HG02642 (cell line): ENCODE measurements around the gene NRXN2.

Experiments used
- ATAC-seq: cut with Tn5 transposase; IDR thresholded peaks from one replicate; pipeline ENCODE4 v1.9.1; 2021; ENCODE audit warnings: mild to moderate bottlenecking; ENCODE audit not compliant: unreplicated experiment, poor library complexity

The NRXN2 gene

GRCh38 chr11:64745521-64746328, 22.7 kb upstream of the NRXN2 start:
- ATAC-seq: no peak

GRCh38 chr11:64745189-64745520, 22.2 kb upstream of the NRXN2 start:
- no peak for ATAC-seq

DNA sequence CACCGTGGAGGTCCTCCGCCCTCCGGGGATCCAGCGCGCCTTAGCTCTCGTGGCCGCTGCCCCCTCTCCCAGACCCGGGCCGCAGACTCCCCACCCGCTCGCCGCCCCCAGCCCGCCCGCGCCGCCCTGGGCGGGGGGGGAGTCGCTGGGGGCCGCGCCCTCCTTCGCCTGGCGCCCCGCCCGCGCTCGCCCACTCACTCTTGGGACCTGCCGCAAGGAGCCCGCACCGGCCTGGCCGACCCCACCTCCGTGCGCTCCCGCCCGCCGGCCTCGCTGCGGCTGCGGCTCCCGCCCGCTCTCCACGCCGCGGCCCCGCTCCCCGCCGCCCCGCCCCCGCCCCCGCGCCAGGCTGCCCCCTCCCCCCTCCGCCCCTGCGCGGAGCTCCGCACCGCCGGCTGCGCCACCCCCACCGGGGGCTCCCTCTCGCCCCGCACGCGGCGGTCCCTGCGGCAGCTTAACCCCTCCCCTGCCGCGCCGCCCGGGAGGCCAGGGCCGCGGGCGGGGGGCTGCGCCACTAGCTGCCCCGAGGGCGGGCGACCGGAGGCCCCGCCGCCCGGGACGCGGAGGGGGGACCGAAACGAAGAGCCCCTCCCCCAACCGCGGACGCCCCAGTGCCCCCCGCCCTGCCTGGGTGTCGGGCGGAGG, 21.7 kb upstream of the NRXN2 start:
- ATAC-seq: no peak

DNA sequence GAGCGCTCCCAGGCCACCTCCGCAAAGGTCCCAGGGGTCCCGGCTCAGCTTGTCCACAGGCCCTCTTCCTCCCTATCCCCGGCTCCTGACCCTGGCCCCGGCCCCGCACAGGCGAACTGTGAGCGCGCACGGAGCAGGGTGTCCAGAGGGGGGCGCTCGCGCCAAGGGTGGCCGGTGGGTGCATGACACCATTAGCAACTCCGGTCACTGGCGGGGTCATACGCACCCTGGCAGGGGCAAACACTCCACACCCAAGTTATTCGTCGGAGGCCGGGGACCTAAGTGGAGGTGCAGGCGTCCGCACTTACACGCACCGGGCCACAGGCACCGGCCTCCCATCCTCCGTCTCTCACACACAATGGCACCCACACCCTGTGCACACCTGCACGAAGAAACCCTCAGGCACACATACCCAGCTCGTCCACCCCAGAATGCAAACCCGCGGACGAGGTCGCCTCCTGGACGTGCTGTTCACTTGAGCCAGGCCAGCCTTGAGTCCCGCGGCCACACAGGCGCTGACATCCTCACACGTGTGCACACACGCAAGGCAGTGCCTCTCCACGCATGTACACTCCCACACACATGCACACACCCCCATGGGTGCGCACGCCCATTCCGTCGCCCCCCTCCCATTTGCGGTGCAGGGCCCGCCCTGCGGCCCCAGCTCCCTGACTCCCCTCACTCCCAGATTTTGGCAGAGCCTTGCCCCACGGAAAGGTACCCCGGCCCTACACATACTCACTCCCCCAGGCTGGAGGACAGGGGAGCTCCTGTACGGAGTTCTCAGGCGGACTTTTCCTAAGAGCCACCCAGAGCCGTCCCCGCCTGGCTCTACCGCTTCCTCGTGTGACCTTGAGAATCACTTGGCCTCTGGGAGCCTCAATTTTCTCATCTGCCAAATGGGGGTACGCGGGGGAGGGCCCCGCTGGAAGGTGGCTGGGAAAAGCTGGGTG, 20.9 kb upstream of the NRXN2 start, which contains the start of gene RASGRP2:
RASGRP2 (minus strand) TSS at position 552 of the 953 bp plus-strand sequence. CDS start 1,276 bp downstream, outside the sequence.
- no peak for ATAC-seq

GRCh38 chr11:64742889-64743590, 20.0 kb upstream of the NRXN2 start:
- ATAC-seq: peak; percentile 37

DNA sequence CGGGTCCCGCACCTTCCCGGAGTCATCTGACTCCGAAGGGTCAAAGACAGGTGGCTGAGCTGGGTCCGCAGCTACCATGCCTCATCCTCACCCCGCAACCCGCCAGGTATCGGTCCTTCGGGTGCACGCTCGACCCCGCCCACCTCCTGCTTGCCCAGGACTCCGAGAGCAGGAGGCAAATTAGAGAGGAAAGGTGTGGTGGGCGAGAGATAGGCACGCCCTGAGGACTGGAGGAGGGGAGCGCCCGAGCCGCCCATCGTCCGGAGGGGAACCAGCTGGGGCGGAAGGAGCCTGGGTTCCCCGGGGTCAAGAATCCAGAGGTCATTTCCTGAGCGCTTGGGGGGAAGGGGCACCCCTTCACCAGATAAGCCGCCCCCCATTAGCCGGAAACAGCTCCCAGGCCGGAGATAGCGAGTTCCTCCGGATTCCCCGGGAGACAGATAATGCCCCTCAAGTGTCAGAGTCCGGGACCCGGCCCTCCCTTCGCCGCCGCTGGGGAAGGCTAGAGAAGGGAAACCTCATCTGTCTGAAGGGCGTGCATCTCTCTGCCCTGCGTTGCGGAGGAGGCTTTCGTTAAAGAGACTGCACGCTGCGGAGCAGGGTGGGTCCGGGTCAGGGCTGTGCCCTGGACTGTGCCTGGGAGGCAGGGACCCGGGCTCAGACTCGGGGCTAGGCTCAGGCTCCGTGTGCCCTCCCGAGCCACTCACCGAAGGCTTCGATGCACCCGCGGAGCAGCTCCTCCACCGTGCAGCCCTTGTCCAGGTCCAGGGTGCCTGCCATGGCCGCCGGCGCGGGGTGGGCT, 19.3 kb upstream of the NRXN2 start:
- ATAC-seq: peak; percentile 20

- ATAC-seq: no peak
Measured at GRCh38 chr11:64741375-64742086, 18.5 kb upstream of the NRXN2 start.

DNA sequence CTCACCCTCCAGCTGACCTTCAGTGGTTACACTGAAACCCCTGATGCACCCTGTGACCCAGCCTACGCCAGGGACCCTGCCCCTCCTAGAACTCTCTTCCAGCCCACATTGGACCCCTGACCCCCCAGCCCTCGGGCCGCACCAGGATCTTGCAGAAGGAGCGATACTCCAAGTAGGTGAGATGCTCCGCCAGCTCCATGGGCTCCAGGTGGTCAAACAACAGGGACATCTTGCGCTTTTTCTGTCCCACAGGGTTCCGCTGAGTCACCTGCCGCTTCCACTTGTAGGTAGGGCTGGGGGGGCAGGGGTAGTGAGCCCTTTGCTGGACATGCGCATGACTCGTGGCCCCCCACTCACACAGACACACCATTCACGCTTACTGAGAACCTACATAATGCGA, 16.9 kb upstream of the NRXN2 start:
- ATAC-seq: no peak

- no peak for ATAC-seq
Measured at GRCh38 chr11:64736654-64737053, 13.7 kb upstream of the NRXN2 start.

DNA sequence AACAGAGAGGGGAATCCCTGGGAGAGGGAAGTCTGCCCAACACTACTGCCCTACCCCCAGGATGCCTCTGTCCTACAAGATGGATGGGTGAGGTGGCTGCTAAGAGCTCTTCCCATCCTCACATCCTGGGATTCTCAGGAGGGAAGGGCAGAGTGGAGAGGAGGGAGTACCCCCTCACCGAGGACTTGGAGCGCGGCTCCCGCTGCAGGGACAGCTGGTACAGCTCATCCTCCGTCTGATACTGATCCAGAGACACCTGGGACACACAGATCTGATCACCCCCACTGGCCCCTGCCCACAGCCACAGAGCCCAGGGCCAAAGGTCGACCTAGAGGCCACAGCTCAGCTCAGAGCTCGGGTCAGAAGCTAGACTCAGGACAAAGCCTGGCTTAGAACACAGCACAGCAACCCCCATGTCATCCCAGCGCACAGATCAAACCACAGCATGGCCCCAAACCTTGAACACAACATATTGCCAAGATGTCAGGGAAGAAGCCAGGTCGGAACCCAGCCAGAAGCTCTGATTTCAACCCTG, 12.8 kb upstream of the NRXN2 start:
- ATAC-seq: no peak

DNA sequence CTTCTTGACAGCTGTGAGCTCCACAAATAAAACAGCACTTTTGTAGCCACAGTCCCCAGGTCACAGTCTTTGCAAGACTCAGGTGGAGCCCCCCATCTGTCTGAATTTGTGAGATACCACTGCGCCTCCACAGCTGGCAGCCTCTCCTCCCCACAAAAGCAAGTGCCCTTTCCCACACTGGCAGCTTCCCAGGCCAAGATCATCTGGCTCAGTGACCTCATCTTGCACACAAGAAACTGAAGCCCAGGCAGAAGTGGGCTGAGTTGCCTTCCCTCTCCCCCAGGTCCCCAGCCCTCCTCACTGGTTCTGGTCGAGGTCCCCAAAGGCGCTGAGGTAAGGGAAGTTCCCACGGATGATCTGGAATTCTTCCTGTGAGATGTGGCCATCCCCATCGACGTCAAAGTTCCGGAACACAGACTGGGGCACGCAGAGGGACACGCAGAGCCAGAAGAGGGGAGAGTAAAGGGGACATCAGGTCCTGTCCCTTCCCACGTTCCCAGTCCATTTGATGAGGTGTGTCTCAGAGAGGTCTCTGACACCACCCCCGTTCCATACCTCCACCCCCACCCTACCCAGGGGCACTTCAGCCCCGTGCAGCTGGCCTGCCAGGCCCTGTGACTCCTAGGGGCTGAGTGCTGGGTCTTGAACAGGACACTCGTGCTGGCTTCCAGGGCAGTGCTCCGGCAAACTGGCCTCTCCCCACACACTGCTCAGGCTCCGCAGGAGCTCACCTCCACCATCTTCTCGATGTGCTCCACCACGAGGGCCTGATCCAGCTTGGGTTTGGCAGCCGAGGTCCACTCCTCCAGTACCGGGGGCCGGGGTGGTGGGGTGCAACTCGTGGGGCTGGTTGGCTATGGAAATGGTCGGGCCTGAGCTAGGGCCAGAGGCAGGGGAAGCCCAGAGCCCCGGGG, 12.1 kb upstream of the NRXN2 start:
- ATAC-seq: no peak

DNA sequence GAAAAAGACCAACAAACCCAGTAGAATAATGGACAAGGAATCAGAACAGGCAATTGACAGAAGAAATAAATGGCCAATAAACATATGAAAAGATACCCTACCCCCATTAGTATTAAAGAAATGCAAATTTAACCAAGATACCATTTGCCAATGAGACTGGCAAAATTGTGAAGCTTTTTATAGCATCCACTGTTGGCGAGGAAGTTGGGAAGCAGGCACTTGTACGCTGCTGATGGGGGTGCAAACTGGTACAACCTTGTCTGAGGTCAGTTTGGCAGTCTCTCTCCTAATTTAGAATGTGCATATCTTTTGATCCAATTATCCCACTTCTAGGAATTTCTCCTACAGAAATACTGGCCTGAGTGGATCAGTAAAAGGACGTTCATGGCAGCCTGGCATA, 8.6 kb upstream of the NRXN2 start:
- no peak for ATAC-seq

DNA sequence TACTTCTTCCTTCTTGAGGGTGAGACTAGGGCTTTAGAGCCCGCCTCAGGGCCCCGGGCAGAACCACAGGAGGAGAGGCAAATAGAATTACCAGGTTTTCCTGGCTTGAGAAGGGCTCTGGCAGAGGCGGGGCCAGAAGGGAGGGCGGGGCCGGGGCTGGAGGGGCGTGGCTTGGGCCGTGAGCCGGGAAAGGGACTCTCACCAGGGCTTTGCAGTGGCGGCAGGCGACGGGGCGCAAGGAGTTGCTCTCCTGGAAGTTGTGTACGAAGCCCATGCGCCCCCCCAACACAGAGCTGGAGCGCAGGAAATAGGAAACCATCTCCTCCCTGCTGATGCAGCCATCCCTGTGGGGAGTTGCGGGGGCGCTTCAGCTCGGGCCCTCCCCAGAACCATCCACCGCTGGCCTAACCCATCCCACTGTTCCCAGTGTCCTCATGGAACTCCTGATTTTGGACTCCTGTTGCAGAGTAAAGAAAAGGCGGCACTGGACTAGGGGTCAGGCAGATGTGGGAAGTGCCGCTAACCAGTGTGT, 6.9 kb upstream of the NRXN2 start:
- no peak for ATAC-seq

- ATAC-seq: no peak
Measured at GRCh38 chr11:64728757-64729365, 5.9 kb upstream of the NRXN2 start.

DNA sequence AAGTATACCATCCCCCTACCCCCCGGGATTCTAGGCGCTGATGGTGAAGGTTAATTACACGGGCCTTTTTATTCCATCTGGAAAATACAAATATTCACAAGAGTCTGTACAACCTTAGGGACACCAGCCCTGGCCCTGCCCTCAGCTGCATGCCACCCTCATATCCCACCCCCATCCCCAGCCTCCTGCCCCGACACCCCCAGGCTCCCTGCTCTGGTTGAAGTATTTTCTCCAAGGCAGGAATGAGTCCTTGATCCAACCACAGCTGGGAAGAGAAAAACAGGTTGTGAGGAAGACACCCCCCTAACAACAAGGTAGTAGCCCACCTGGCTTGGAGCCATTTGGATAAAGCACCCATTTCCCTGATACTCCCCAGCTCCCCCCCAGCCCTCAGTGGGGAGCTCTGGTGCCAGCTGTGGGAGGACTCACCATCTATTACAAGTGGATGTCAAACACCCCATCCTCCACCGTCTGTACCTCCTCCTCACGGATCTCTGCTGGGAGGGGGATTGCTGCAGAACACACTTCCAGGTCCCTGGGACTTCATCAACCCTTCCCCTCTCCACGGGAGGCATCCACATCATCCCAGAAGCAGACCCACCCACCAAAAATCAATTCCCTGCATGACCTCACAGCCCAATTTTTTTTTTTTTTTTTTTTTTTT, 4.0 kb upstream of the NRXN2 start:
- ATAC-seq: no peak

GRCh38 chr11:64726211-64726641, 3.2 kb upstream of the NRXN2 start:
- no peak for ATAC-seq
